IPS-18c (cell line): ENCODE data around the gene ABO.
A peak's percentile ranks its signal among the peaks of the same experiment; 100 is the strongest.
"Not testable (repeated sequence)": the region's sequence is repeated elsewhere in the genome, so short reads cannot be mapped to it uniquely, and the experiment has no call there.

ENCODE experiments used
- H3K4me3 ChIP-seq: 2 replicates; pipeline ENCODE4 v1.7.0; 2013; ENCODE audit warnings: low read depth, mild to moderate bottlenecking, low read length, moderate library complexity; ENCODE audit not compliant: insufficient read depth
- H3K9me3 ChIP-seq: one replicate; pipeline ENCODE4 v1.6.1; 2013; ENCODE audit warnings: mild to moderate bottlenecking, low read length, moderate library complexity; ENCODE audit not compliant: control insufficient read depth, insufficient read depth

ABO gene

DNA sequence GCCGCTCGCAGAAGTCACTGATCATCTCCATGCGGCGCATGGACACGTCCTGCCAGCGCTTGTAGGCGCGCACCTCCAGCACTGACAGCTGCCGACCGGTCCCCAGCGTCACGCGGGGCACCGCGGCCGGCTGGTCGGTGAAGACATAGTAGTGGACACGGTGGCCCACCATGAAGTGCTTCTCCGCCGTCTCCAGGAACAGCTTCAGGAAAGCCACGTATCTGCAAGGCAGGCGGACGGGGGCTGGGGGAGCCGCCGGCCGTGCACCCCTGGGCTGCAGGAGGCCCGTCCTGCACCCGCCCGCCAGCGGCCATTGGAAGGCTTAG is 18.9 kb downstream of the ABO start:
- Histone ChIP-seq H3K9me3 (no peaks in the 10 kb centered on the region), H3K4me3 (no peak overlapping the region)

DNA sequence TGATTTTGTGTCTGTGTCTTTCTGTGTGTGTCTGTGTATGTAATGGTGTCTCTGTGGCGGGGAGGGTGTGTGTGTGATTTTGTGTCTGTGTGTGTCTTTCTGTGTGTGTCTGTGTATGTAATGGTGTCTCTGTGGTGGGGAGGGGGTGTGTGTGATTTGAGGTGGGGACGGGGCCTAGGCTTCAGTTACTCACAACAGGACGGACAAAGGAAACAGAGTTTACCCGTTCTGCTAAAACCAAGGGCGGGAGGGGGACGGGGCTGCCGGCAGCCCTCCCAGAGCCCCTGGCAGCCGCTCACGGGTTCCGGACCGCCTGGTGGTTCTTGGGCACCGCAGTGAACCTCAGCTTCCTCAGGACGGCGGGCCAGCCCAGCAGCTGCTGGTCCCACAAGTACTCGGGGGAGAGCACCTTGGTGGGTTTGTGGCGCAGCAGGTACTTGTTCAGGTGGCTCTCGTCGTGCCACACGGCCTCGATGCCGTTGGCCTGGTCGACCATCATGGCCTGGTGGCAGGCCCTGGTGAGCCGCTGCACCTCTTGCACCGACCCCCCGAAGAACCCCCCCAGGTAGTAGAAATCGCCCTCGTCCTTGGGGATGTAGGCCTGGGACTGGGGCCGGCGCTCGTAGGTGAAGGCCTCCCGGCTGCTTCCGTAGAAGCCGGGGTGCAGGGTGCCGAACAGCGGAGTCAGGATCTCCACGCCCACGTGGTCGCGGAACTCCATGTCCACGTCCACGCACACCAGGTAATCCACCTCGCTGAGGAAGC is 19.4 kb downstream of the ABO start:
- H3K4me3 ChIP-seq = no peak overlapping the region
- H3K9me3 ChIP-seq = no peaks in the 10 kb centered on the region

DNA sequence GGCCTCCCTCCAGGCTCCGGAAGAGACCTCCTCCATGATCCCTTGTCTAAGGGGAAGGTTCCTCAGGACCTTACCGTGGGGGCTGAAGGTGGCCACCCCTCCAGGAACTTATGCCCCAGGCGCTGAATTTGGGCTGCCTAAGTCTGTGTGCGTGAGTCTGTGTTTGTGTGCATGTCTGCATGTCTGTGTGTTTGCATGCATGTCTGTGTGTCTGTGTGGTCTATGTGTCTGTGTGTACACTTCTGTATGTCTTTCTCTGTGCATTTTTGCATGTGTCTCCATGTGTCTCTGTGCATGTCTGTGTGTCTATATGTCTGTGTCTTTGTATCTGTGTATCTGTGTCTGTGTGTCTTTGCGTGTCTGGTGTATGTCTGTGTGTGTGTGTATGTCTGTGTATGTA is 20.5 kb downstream of the ABO start:
- Histone ChIP-seq H3K4me3 (no peak overlapping the region), H3K9me3 (no peaks in the 10 kb centered on the region)

DNA sequence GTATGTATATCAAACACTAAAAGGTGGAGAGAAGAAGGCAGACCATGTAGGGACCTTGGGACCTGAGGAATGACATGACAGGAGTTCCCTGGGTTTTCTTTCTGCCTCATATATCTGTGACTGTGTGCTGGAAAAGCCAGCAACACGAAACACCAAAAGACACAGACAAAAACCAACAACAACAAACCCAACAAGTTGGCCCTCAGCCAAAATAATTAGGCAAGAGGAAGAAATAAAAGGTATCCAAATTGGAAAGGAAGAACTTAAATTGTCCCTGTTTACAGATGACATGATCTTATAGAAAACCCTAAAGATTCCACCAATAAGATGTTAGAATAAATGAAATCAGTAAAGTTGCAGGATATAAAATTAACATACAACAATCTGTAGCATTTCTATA is 21.7 kb downstream of the ABO start:
- Histone ChIP-seq H3K4me3 (no peak overlapping the region), H3K9me3 (peaks cover 2% of the 10 kb centered on the region)

DNA sequence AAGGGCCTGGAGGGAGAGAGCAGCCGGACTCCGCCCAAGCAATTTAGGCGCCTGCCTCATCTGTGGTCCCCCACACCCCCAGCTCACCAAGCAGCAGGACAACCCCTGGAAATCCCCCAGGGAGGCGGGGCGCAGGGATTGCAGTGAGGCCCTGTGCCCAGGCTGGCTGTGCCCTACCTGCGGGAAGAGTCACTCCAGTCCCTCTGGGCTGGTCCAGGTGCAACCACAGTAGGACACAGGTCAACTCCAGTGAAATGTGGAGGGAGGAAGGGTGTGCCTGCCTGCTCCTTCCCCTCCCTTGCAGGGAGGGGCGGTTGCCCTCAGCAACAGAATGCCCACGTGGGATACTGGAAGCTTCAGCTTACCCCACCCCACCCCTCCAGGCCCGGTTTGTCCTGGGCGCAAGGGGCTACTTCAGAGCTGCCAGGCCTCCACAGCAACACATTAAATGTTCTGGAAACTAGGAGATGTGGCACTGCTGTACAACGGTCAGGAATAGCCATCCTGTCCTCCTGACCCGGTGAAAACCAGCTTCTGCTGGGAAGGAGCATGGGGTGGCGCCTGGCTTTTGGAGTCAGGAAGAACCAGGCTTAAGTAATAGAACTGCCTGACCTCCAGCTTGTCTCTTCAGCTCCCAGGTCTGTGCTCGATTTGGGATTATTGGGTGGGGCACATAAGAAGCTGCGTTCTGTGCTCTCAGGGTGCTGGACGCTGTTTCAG is 22.5 kb downstream of the ABO start:
- no peak overlapping the region for H3K4me3 ChIP-seq
- peaks cover 2% of the 10 kb centered on the region for H3K9me3 ChIP-seq

DNA sequence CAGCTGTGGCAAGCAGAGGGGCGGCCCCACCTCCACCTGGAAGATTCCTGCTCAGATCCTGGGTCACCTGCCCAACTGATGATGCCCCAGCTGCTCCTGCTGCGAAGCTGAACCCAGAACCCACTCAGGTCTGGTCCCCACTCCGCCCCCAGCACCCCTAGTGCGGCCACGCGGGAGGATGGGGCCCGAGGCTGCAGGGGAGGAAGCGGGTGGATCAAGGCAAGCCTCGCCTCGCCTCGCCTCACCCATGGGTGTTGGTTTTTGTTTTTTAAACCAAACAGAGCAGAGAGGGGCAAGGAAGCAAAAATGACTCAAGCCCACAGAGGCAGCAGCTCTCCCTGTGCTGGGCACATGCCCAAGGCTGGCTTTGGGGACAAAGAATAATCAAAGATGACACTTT is 23.2 kb downstream of the ABO start:
- peaks cover 2% of the 10 kb centered on the region for H3K9me3 ChIP-seq
- no peak overlapping the region for H3K4me3 ChIP-seq

DNA sequence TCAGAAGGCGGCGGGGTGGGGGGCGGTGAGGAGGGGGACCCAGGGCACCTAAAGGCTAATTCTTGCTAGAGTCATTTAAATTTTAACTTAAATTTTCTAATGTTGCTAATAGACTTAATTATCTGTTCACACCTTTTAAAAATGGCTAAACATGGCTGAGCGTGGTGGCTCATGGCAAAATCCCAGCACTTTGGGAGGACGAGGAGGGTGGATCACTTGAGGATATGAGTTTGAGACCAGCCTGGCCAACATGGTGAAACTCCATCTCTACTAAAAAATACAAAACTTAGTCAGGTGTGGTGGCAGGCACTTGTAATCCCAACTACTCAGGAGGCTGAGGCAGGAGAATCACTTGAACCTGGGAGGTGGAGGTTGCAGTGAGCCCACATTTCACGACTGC is 23.8 kb downstream of the ABO start:
- not testable (repeated sequence) for H3K9me3 ChIP-seq, H3K4me3 ChIP-seq

DNA sequence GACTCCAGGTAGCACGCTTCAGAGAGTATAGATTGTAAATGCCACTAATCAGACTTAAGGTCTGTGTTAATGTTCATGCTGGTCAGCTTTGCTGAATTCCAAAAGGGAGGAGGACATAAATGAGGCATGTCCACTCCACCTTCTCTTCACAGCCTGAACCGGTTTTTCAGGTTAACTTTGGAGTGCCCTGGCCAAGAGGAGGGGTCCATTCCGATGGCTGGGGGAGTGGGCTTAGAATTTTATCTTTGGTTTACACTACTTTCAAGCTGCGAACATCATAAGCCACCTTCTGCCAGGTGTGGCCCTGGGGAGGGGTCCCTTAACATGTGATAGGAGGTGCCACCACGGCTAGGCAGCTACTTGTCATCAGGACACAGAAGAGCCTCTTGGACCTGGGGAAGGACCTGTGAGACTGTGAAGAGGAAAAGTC is 24.2 kb downstream of the ABO start:
- no peak overlapping the region for H3K4me3 ChIP-seq

DNA sequence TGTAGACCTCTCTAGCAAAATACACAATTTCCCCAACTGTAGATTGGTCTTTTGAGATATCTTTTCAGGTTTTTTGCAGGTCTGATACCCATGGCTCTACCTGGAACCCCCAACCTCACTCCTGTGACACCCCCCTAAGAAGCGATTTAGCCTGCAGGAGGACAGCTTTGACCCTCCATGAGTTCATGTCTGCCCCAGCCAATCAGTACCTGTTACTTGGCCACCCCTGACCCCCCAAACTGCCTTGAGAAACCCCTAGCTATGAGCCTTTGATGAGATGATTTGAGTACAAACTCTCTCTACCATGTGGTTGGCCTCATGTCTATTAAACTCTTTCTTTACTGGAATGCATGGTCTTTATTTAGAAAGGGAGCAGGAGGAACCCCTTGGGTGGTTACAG is 25.7 kb downstream of the ABO start:
- H3K4me3 ChIP-seq = no peak overlapping the region
- peaks cover 2% of the 10 kb centered on the region for H3K9me3 ChIP-seq

More for the DNA sequence above, 24.2 kb downstream of the ABO start:
- peaks cover 2% of the 10 kb centered on the region for H3K9me3 ChIP-seq

DNA sequence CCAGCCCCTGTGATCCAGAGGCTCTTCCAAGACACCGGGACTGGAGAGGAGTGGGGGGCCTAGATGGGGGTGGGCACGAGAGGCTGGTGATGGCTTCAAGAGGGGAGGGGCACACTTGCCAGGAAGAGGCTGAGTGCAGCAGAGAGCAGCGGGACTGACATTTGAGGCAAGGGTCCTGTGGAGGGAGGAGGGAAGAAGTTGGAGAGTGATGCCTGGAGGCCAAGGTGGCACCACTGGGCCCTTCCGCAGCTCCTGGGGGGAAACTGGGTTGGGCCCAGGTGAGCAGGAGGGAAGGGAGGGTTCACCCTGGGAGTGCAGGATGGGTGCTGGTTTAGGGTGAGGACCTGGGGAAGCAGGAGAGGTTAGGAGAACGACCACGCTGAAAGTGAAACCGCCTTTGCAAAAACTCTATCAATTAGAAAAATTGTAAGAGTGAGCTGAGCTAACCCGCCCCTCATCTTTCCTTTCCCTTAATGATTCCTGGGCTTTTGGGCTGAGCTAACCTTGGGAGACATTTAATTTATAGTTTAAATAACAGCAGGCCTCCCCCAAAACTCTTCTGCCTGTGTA is 26.2 kb downstream of the ABO start:
- Histone ChIP-seq H3K9me3 (peaks cover 2% of the 10 kb centered on the region), H3K4me3 (no peak overlapping the region)

DNA sequence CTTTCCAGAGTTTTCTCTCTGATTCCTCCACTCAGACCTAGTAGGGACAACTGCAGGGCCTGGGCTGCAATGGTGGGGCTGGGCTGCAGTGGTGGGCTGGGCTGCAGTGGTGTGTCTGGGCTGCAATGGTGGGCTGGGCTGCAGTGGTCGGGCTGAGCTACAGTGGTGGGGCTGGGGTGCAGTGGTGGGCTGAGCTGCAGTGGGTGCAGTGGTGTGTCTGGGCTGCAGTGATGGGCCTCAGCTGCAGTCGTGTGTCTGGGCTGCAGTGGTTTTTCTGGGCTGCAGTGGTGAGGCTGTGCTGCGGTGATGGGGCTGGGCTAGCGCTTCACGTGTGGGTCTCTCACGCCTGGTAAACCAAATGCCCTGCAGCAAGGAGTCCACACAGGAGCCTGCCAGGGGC is 27.4 kb downstream of the ABO start:
- peaks cover 2% of the 10 kb centered on the region for H3K9me3 ChIP-seq
- no peak overlapping the region for H3K4me3 ChIP-seq

DNA sequence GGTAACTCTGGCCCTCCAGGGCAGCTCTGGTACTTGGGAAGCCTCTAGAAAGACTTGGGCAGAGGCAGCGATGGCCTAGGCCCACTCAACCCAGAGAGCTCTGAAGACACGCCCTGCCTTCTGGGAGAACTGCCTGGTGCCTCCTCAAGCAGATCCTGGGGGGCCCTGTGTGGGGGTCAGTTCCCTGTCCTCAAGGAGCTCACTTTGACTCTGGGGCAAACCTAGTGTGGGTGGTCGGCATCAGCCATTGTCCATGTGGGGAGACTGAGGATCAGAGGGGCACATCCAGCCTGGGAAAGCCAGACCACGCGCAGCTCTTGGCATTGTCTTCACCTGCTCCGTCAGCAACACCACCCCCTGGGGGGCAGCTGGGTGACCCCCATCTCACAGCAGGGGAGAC is 28.0 kb downstream of the ABO start:
- H3K4me3 ChIP-seq = no peak overlapping the region
- H3K9me3 ChIP-seq = peaks cover 2% of the 10 kb centered on the region

DNA sequence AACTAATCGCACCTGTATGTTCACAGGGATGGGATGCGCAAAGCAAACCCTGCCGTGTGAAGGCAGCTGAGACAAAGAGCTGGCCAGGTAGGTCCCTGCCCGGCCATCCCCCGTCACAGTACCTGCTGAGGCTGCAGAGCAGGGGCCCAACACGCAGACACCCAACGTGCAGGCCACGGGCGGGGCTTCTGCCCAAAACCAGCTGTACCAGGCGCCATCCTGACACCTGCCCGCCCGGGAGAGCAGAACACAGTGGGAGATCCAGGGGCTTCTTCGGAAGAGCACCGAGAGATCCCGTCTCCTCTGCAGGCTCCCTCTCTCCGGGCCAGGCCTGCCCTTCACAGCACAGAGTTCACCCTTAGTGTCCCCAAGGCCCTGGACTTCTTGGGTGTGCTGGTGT is 28.4 kb downstream of the ABO start:
- Histone ChIP-seq H3K9me3 (peaks cover 2% of the 10 kb centered on the region), H3K4me3 (no peak overlapping the region)

DNA sequence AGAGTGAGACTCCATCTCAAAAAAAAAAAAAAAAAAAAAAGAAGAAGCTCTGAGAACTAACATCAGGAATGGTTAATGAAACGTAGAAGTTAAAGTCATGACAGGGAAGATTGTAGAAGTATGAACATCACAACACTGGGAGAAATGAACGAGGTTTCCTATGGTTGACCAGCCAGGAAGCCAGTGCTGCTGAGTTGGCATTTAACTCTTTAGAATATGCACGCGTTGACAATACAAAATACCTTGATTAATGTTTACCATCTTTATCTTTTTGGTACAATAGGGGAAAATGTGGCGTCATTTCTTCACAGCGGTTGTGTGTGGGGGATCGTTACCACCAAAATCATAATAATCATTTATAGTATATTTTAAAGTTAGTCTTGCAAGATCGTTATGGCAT is 32.0 kb downstream of the ABO start:
- H3K4me3 ChIP-seq = no peak overlapping the region
- peaks cover 2% of the 10 kb centered on the region for H3K9me3 ChIP-seq

DNA sequence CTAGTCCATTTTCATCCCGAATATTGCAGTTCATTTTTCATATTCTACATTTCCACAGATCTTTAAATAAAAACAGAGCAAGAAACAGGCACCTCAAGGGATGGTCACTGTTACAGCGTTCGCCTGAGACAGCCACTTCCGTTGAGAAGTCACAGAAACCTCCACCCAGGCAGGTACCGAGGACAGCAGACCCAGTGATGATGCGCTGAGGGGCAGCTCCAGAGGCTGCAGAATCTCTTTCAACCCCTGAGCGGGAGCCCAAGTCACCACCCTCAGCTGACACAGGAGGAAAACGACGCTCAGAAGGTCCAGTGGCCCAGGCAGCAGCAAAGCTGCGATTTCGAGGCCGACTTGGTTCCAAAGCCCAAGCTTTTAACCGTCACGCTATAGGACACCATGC is 32.8 kb downstream of the ABO start:
- Histone ChIP-seq H3K9me3 (peaks cover 2% of the 10 kb centered on the region), H3K4me3 (no peak overlapping the region)

DNA sequence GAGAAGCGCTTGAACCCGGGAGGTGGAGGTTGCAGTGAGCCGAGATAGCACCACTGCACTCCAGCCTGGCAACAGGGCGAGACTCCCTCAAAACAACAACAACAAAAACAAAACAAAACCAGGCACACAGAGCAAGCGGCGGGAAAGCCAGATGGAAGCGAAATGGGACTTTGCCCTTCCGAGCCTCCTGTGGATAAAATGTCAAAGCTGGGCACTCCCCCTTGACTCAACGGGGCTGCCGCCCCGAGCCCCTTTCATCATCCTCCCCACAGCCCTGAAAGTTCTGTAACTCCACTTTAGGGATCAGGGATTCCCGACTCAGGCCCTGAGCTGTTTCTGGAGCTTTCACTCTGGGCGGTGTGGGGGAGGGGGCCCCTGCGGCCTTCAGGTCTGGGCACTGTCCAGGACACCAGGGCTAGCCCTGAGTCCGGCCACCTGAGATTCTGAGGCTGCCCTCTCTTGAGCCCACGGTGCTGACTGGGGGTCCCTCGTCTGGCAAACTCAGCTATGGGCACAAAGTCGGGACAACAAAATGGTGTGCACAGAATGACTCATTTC is 35.4 kb downstream of the ABO start:
- Histone ChIP-seq H3K4me3 (no peak overlapping the region), H3K9me3 (peaks cover 2% of the 10 kb centered on the region)

DNA sequence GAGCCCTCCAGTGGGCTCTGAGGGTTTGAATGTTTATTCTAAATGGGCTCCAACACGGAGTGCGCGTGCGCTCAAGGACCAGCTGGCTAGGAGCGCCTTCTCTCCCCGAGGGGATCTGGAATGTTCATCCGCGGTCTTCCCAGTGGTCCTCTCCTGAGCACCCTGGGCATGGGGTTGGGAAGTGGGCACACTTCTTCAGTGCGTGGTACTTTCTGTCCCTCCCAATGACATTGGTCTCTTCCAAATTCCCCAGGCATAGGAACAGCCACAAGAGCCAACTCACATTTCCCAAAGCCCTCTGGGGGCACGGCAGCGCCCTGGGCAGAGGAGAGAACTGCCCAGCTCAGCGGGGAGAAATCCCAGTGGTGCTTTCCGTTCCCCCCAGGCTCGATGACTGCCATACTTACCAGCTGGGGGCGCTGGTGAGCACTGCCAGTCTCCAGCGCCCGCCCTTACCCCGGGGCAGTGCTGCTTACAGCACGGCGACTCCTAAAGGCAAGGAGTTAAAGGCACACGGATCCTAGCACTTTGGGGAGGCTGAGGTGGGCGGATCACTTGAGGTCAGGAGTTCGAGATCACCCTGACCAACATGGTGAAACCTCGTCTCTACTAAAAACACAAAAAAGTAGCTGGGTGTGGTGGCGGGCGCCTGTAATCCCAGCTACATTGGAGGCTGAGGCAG is 36.0 kb downstream of the ABO start:
- peak overlapping the region; percentile 46 for H3K4me3 ChIP-seq
- H3K9me3 ChIP-seq = peaks cover 2% of the 10 kb centered on the region
